HG02870 (cell line): ENCODE measurements around the gene APBA1.
"Not testable (repeated sequence)": the region's sequence is repeated elsewhere in the genome, so short reads cannot be mapped to it uniquely, and the experiment has no call there.

Experiments used
- ATAC-seq: cut with Tn5 transposase; IDR thresholded peaks from one replicate; pipeline ENCODE4 v1.9.1; 2021; ENCODE audit warnings: mild to moderate bottlenecking, moderate library complexity; ENCODE audit not compliant: unreplicated experiment

The APBA1 gene

GRCh38 chr9:69420611-69421270 lies 251.4 kb downstream of the APBA1 start:
- no peak for ATAC-seq

GRCh38 chr9:69412741-69413150 lies 259.4 kb downstream of the APBA1 start:
- no peak for ATAC-seq

DNA sequence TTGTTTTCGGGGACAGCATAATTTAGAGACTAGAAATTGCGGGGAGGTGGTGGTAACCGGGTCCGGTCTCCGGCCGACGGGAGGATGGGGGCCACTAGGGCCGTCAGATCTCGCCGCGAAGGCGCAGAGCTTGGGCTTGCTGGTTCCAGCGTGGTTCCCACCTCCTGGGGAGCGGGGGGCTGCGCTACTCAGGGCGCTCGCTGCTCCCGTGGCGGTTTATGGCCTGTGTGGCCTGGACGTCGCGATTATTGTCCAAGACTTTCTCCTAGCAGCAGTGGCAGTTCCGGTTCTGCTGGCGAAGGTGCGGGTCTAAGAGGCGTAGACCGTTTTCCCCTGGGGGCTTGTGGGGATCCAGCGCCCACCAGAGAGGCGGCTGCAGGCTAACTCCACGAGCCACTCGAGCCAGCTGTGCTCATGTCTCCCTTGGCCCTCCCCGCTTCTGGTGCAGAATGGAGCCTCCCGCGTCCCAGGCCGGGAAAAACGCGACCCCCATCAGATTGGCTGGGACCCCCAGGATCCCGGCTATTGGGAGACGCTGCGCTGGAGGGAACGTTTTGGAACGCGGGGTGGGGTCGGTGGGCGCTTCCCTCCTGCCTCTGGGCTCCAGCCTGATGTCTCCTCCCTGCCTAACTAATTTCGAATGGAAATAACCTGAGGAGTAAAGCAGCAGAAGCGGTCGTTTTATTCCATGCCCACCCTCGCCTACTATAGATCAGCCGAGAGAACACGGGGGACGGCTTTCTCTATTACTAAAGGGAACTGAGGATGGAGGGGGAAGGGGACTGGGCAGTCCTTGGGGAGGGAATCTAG lies 260.0 kb downstream of the APBA1 start:
- no peak for ATAC-seq

- ATAC-seq, result no peak
These were observed 260.9 kb downstream of the APBA1 start for GRCh38 chr9:69411246-69411645.

GRCh38 chr9:69409936-69410335 lies 262.2 kb downstream of the APBA1 start:
- not testable (repeated sequence) for ATAC-seq

GRCh38 chr9:69400470-69400869 lies 271.7 kb downstream of the APBA1 start:
- ATAC-seq, result no peak

GRCh38 chr9:69397384-69398214 lies 274.6 kb downstream of the APBA1 start:
- ATAC-seq, result no peak

DNA sequence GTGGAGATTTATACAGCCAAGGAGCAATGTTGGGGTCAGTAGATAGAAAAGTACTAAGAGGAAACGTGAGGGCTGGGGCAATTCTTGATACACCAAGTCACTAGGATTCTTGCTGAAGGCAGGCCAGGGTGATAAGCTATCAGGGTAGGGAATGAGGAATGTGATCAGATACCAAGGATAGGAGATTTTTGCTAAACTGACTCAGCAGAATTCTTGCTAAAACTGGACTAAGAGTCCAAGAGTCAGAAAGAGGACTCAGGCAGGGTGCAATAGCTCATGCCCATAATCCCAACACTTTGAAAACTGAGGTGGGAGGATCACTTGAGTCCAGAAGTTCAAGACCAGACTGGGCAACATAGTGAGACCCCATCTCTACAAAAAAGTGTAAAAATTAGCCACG lies 275.4 kb downstream of the APBA1 start:
- no peak for ATAC-seq

- no peak for ATAC-seq
These were observed 276.5 kb downstream of the APBA1 start for GRCh38 chr9:69395718-69396117.

GRCh38 chr9:69393425-69393824 lies 278.7 kb downstream of the APBA1 start:
- ATAC-seq, result no peak

GRCh38 chr9:69392826-69393225 lies 279.3 kb downstream of the APBA1 start:
- no peak for ATAC-seq

- no peak for ATAC-seq
These were observed 280.2 kb downstream of the APBA1 start for GRCh38 chr9:69391946-69392345.

- ATAC-seq, result no peak
These were observed 280.7 kb downstream of the APBA1 start for GRCh38 chr9:69391487-69391886.

GRCh38 chr9:69389437-69389995 lies 282.7 kb downstream of the APBA1 start:
- ATAC-seq, result no peak

- no peak for ATAC-seq
These were observed 283.6 kb downstream of the APBA1 start for GRCh38 chr9:69388596-69388995.

DNA sequence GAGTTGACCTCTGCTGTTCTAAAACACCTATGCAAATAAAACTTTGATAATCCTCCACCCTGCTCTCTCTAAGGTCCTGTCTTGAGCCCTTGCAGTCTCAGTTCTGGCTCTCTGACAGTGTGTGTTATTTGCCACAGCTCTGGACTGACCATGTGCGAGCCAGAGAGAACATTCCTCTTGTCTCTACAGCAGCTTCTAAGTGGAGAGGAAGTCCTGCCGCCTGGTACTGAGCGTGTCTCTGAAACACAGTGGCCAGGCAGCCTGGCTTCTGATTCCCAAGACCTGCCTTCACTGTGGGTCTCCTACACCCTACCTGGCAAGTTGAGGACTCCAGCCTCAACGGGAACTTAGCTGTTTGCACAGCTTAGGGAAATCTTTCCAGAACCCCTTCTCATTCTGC lies 285.5 kb downstream of the APBA1 start:
- ATAC-seq, result no peak

GRCh38 chr9:69385581-69386033 lies 286.6 kb downstream of the APBA1 start:
- ATAC-seq, result no peak

- ATAC-seq, result no peak
These were observed 290.0 kb downstream of the APBA1 start for GRCh38 chr9:69382135-69382534.

- ATAC-seq, result no peak
These were observed 291.4 kb downstream of the APBA1 start for GRCh38 chr9:69380811-69381210.

- no peak for ATAC-seq
These were observed 291.9 kb downstream of the APBA1 start for GRCh38 chr9:69380301-69380700.
